ENCODE results near the gene ZC3H7B. TPM values are rescaled to one million over a fixed set of nuclear protein-coding genes. Genes with fewer than 3 reads are reported as not detected.
A peak's percentile ranks its signal among the peaks of the same experiment; 100 is the strongest.

ZC3H7B gene
- total RNA-seq, 1 experiment from 2014 or later, result 34.8 TPM

GRCh38 chr22:41288245-41288946 is 12.9 kb upstream of the ZC3H7B start:
- BruUV-seq (replicated peaks), result TSS peak; percentile 30
- TF ChIP-seq EZH2phosphoT487 (IDR thresholded peaks at IDR 0.05; ENCODE audit: borderline replicate concordance, low read length), result no peak
- TF ChIP-seq EZH2 (IDR thresholded peaks at IDR 0.05; ENCODE audit: low read length, unreplicated experiment), result no peak
- TF ChIP-seq CTCF (conservative IDR thresholded peaks at IDR 0.05; ENCODE audit: low read depth, low read length), result no peak
- no peaks in the 10 kb centered on the region for H3K27me3 ChIP-seq (ENCODE audit: low read length)
- H3K27ac ChIP-seq (ENCODE audit: low read length), result peak overlapping the region; percentile 89
- H3K4me1 ChIP-seq (ENCODE audit: insufficient read depth, low read length), result peaks cover 47% of the 10 kb centered on the region
- peaks cover 12% of the 10 kb centered on the region for H4K20me1 ChIP-seq (ENCODE audit: low read length)
- peak overlapping the region; percentile 81; the same call in 1 of the 2 replicates for H2AFZ ChIP-seq (ENCODE audit: low read length)
- H3K4me3 ChIP-seq (ENCODE audit: low read length), result peak overlapping the region; percentile 62
- ATAC-seq, result peak; percentile 36
- peaks cover 26% of the 10 kb centered on the region for H3K79me2 ChIP-seq (ENCODE audit: low read length)
- ChIA-PET POLR2A (ENCODE audit: unreplicated experiment) (no interaction called here), CTCF (interaction anchor here (0.6 kb wide), 1 partner anchor 16 kb away, joined by 3 read pairs; no protein-coding TSS in a partner anchor)
- peak overlapping the region; percentile 50 for H3K9ac ChIP-seq (ENCODE audit: low read length)
- H3K9me2 ChIP-seq (replicated peaks; ENCODE audit: low read length), result no peaks in the 10 kb centered on the region
- intact Hi-C loops (cut with micrococcal nuclease), result loop anchor here (5.0 kb wide), 1 partner anchor 94 kb away; the partner anchor contains the start of gene TEF
- H3K36me3 ChIP-seq (ENCODE audit: low read depth, low read length), result peaks cover 9% of the 10 kb centered on the region
- no peaks in the 10 kb centered on the region for H3K9me3 ChIP-seq (ENCODE audit: low read length)
- peak overlapping the region; percentile 91 for H3K4me2 ChIP-seq (ENCODE audit: low read length)
- peaks cover 4% of the 10 kb centered on the region for H3F3A ChIP-seq (ENCODE audit: low read length, unreplicated experiment)
- DNase-seq, result peak; percentile 87

- ATAC-seq, result no peak
- intact Hi-C loops (cut with micrococcal nuclease), result loop anchor here (5.0 kb wide), 1 partner anchor 93 kb away; the partner anchor contains the start of gene TEF
- no peak overlapping the region for H3K4me2 ChIP-seq (ENCODE audit: low read length)
Observed at GRCh38 chr22:41289671-41290070, 11.7 kb upstream of the ZC3H7B start.

More at GRCh38 chr22:41289671-41290070, 11.7 kb upstream of the ZC3H7B start:
- no peaks in the 10 kb centered on the region for H3K27me3 ChIP-seq (ENCODE audit: low read length)
- TF ChIP-seq CTCF (conservative IDR thresholded peaks at IDR 0.05; ENCODE audit: low read depth, low read length) (no peak), EZH2 (IDR thresholded peaks at IDR 0.05; ENCODE audit: low read length, unreplicated experiment) (no peak), EZH2phosphoT487 (IDR thresholded peaks at IDR 0.05; ENCODE audit: borderline replicate concordance, low read length) (no peak)
- BruUV-seq (replicated peaks), result no TSS peak
- no peak overlapping the region for H3K4me3 ChIP-seq (ENCODE audit: low read length)
- H3K9ac ChIP-seq (ENCODE audit: low read length), result no peak overlapping the region
- CTCF ChIA-PET, result no interaction called here
- H3K9me3 ChIP-seq (ENCODE audit: low read length), result no peaks in the 10 kb centered on the region
- no peak for DNase-seq
- H3K9me2 ChIP-seq (replicated peaks; ENCODE audit: low read length), result no peaks in the 10 kb centered on the region
- peaks cover 43% of the 10 kb centered on the region for H3K4me1 ChIP-seq (ENCODE audit: insufficient read depth, low read length)
- no peak overlapping the region for H2AFZ ChIP-seq (ENCODE audit: low read length)
- peaks cover 3% of the 10 kb centered on the region; the same call in 1 of the 2 replicates for H3K36me3 ChIP-seq (ENCODE audit: low read depth, low read length)
- H3F3A ChIP-seq (ENCODE audit: low read length, unreplicated experiment), result peaks cover 4% of the 10 kb centered on the region
- H3K27ac ChIP-seq (ENCODE audit: low read length), result no peak overlapping the region
- peaks cover 5% of the 10 kb centered on the region for H4K20me1 ChIP-seq (ENCODE audit: low read length)
- peaks cover 13% of the 10 kb centered on the region for H3K79me2 ChIP-seq (ENCODE audit: low read length)
- POLR2A ChIA-PET (ENCODE audit: unreplicated experiment), result no interaction called here
